ENCODE measurements around the gene PLA2G4B. TPM values are rescaled to one million over a fixed set of nuclear protein-coding genes. Genes with fewer than 3 reads are reported as not detected.

Gene PLA2G4B
- total and polyA plus RNA-seq, 2 of the 8 experiments (the other 6 are each of a cell fraction or from before 2014, with no cell fraction given) = 4.2 to 9.2 TPM

DNA sequence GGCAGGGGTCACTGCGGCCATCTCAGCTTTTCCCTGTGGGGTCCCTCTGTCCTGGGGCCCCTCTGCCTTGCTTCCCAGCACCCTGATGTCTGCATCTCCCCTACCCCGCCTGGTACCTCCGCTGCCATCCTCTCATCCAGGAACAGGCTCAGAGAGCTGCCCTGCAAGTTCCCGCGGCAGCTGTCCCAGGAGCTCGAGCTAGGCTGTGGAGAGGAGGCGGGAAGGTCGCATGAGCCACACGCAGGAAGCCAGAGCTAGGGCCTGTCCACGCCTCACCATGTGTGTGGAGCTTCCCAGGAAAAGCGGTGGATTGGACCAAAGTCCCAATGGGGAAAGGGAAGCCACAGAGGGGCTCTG is 12.5 kb downstream of the PLA2G4B start:
- Histone ChIP-seq H2AFZ (ENCODE audit: low read length) (no peak overlapping the region), H3K79me2 (ENCODE audit: control insufficient read depth in 1 of 2, insufficient read depth in 2 of 2, low read length in 2 of 2) (no peaks in the 10 kb centered on the region), H3K56ac (replicated peaks; ENCODE audit: insufficient read length, low read depth, low read length) (no peak overlapping the region), H4K20me1 (replicated peaks in 1 of 2; ENCODE audit: control insufficient read depth in 1 of 2, insufficient read depth in 2 of 2, low read length in 2 of 2) (no peaks in the 10 kb centered on the region), H3K9me3 (ENCODE audit: insufficient read depth in 2 of 2, low read depth in 1 of 2, low read length in 1 of 2) (no peaks in the 10 kb centered on the region), H3K4me2 (ENCODE audit: insufficient read depth in 1 of 2, low read depth in 2 of 2, low read length in 2 of 2) (no peak overlapping the region), H3K9ac (replicated peaks in 1 of 4; ENCODE audit: extremely low read depth in 1 of 4, low read depth in 3 of 4, low read length in 3 of 4) (no peak overlapping the region), H3K79me1 (ENCODE audit: low read depth, low read length) (no peaks in the 10 kb centered on the region), H2BK12ac (ENCODE audit: low read depth, low read length) (no peak overlapping the region), H2BK5ac (ENCODE audit: low read depth, low read length) (no peak overlapping the region), H3K36me3 (ENCODE audit: control insufficient read depth in 2 of 4, insufficient read depth in 4 of 4, low read length in 3 of 4) (peaks cover 0 to 7% (median 2%) of the 10 kb centered on the region in 4 experiments; a peak in 3 of 8 replicates), H2BK20ac (ENCODE audit: low read length) (no peak overlapping the region), H3K27me3 (replicated peaks in 1 of 4; ENCODE audit: control insufficient read depth in 3 of 4, extremely low read depth in 1 of 4, insufficient read depth in 3 of 4, low read length in 3 of 4) (no peaks in the 10 kb centered on the region; a peak in 1 of 7 replicates), H3K14ac (ENCODE audit: insufficient read length) (no peak overlapping the region), H2BK15ac (ENCODE audit: low read length) (no peak overlapping the region), H3K4me3 (ENCODE audit: extremely low read depth in 1 of 4, insufficient read depth in 2 of 4, low read depth in 3 of 4, low read length in 4 of 4) (no peak overlapping the region), H3K18ac (ENCODE audit: extremely low read depth, low read length) (no peak overlapping the region), H3K23ac (ENCODE audit: insufficient read length) (no peak overlapping the region), H4K8ac (ENCODE audit: extremely low read depth, insufficient read depth, low read length) (no peak overlapping the region), H3K23me2 (ENCODE audit: low read depth, low read length) (0 out of 2 replicates have a peak, but pooled peaks cover 2% of the 10 kb centered on the region), H3K4ac (replicated peaks; ENCODE audit: insufficient read length, low read depth, low read length) (no peak overlapping the region), H2BK120ac (replicated peaks; ENCODE audit: low read depth, low read length) (no peak overlapping the region), H4K5ac (ENCODE audit: insufficient read length, low read depth, low read length) (no peak overlapping the region), H3K27ac (ENCODE audit: low read depth, low read length) (no peak overlapping the region), H4K91ac (replicated peaks; ENCODE audit: insufficient read length, low read length) (no peak overlapping the region), H3K4me1 (replicated peaks in 1 of 4; ENCODE audit: control insufficient read depth in 3 of 4, insufficient read depth in 4 of 4, low read length in 3 of 4) (peaks cover 0 to 9% (median 2%) of the 10 kb centered on the region in 4 experiments; a peak in 3 of 7 replicates), H2AK5ac (ENCODE audit: low read depth, low read length) (no peak overlapping the region)
- FAIRE-seq (no peak), DNase-seq (ENCODE audit: low read depth in 1 of 2, low spot score in 2 of 2) (no peak)
- TF ChIP-seq CHD2 (IDR thresholded peaks at IDR 0.05; ENCODE audit: low read length) (no peak), FOSL1 (IDR thresholded peaks at IDR 0.05; ENCODE audit: insufficient read depth, low read depth, low read length) (no peak), SAP30 (IDR thresholded peaks at IDR 0.05; ENCODE audit: insufficient read depth, insufficient replicate concordance, low read length) (no peak), RNF2 (IDR thresholded peaks at IDR 0.05; ENCODE audit: borderline replicate concordance, low read depth, low read length, missing control alignments, poor library complexity, severe bottlenecking) (no peak), SIX5 (IDR thresholded peaks at IDR 0.05; ENCODE audit: low read depth, low read length) (no peak), JUND (IDR thresholded peaks at IDR 0.05; ENCODE audit: low read length) (no peak), SRF (IDR thresholded peaks at IDR 0.05; ENCODE audit: low read depth, low read length) (no peak), SUZ12 (IDR thresholded peaks at IDR 0.05; ENCODE audit: low read length) (no peak), RBBP5 (IDR thresholded peaks at IDR 0.05; ENCODE audit: borderline replicate concordance, low read depth, low read length) (no peak), RXRA (IDR thresholded peaks at IDR 0.05; ENCODE audit: insufficient read depth, low read depth, low read length) (no peak), CREB1 (IDR thresholded peaks at IDR 0.05) (no peak), RAD21 (IDR thresholded peaks at IDR 0.05 in 1 of 2, conservative IDR thresholded peaks at IDR 0.05 in 1 of 2; ENCODE audit: low read depth in 2 of 2, low read length in 2 of 2) (no peak)
- TF ChIP-seq, protein P1, sequence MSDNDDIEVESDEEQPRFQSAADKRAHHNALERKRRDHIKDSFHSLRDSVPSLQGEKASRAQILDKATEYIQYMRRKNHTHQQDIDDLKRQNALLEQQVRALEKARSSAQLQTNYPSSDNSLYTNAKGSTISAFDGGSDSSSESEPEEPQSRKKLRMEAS (IDR thresholded peaks at IDR 0.05) = no peak
- WGBS, 2 experiments (ENCODE audit: extremely low coverage in 1 of 2, insufficient coverage in 1 of 2, insufficient read length in 1 of 2, insufficient replicate concordance in 2 of 2, low coverage in 1 of 2, low lambda C conversion rate in 2 of 2, missing lambda C conversion rate in 1 of 2) = 74% methylated on average over 10 of the region's 11 CpGs; no CpG with 5 or more reads in 1 of the 2 experiments
- CTCF ChIA-PET (ENCODE audit: partially characterized antibody) = interaction anchor here (0.6 to 3.5 kb wide), 9 partner anchors 11 to 373 kb away, joined by 3 to 17 read pairs (median 5); no protein-coding TSS in a partner anchor
- POLR2A ChIA-PET (ENCODE audit: partially characterized antibody) = interaction anchor here (0.6 to 7.2 kb wide), 11 partner anchors 11 to 77 kb away, joined by 3 to 45 read pairs (median 3); partner anchors contain the start of genes MAPKBP1 and PLA2G4B
